Measurements from ENCODE around the gene SPAG8. TPM values are rescaled to one million over a fixed set of nuclear protein-coding genes. Genes with fewer than 3 reads are reported as not detected.

SPAG8 gene
- total and polyA plus RNA-seq, 2 experiments from 2014 or later = 0.10 to 0.63 TPM

- WGBS (ENCODE audit: low lambda C conversion rate, missing lambda C conversion rate) = 85% methylated on average over 4 of the region's 4 CpGs
- Histone ChIP-seq H3K4me3 (no peak overlapping the region), H3K79me2 (peaks cover 5% of the 10 kb centered on the region), H3K27me3 (no peaks in the 10 kb centered on the region), H3K4me1 (ENCODE audit: insufficient read depth) (peaks cover 5% of the 10 kb centered on the region), H3K4me2 (no peak overlapping the region), H4K20me1 (ENCODE audit: insufficient read depth, poor library complexity, severe bottlenecking) (no peaks in the 10 kb centered on the region), H3K9me3 (ENCODE audit: low read depth) (no peaks in the 10 kb centered on the region), H3K36me3 (replicated peaks; ENCODE audit: insufficient read depth, low read depth) (no peaks in the 10 kb centered on the region), H3K27ac (no peak overlapping the region), H2AFZ (no peak overlapping the region), H3K9me2 (replicated peaks; ENCODE audit: insufficient read depth) (no peaks in the 10 kb centered on the region)
- TF ChIP-seq CTCF (IDR thresholded peaks at IDR 0.05; ENCODE audit: poor library complexity) (no peak), EZH2 (IDR thresholded peaks at IDR 0.05; ENCODE audit: borderline replicate concordance) (no peak), EZH2phosphoT487 (IDR thresholded peaks at IDR 0.05; ENCODE audit: low read depth, severe bottlenecking, unreplicated experiment) (no peak)
- no peak for DNase-seq (ENCODE audit: low spot score)
These were observed 36.0 kb downstream of the SPAG8 start for GRCh38 chr9:35776018-35776417.

GRCh38 chr9:35774907-35775635, 37.0 kb downstream of the SPAG8 start:
- no peak for DNase-seq (ENCODE audit: low spot score)
- Histone ChIP-seq H3K9me2 (replicated peaks; ENCODE audit: insufficient read depth) (no peaks in the 10 kb centered on the region), H3K27me3 (no peaks in the 10 kb centered on the region), H4K20me1 (ENCODE audit: insufficient read depth, poor library complexity, severe bottlenecking) (no peaks in the 10 kb centered on the region), H3K36me3 (replicated peaks; ENCODE audit: insufficient read depth, low read depth) (no peaks in the 10 kb centered on the region), H3K4me1 (ENCODE audit: insufficient read depth) (peaks cover 11% of the 10 kb centered on the region), H3K4me3 (no peak overlapping the region), H3K9me3 (ENCODE audit: low read depth) (no peaks in the 10 kb centered on the region), H3K4me2 (no peak overlapping the region), H3K27ac (no peak overlapping the region), H2AFZ (no peak overlapping the region), H3K79me2 (peaks cover 5% of the 10 kb centered on the region)
- WGBS (ENCODE audit: low lambda C conversion rate, missing lambda C conversion rate) = 59% methylated on average over 7 of the region's 7 CpGs
- TF ChIP-seq EZH2phosphoT487 (IDR thresholded peaks at IDR 0.05; ENCODE audit: low read depth, severe bottlenecking, unreplicated experiment) (no peak), EZH2 (IDR thresholded peaks at IDR 0.05; ENCODE audit: borderline replicate concordance) (no peak), CTCF (IDR thresholded peaks at IDR 0.05; ENCODE audit: poor library complexity) (no peak)

GRCh38 chr9:35771943-35772342, 40.1 kb downstream of the SPAG8 start:
- Histone ChIP-seq H3K9me3 (ENCODE audit: low read depth) (no peaks in the 10 kb centered on the region), H2AFZ (no peak overlapping the region), H3K4me1 (ENCODE audit: insufficient read depth) (peaks cover 11% of the 10 kb centered on the region), H3K27me3 (no peaks in the 10 kb centered on the region), H4K20me1 (ENCODE audit: insufficient read depth, poor library complexity, severe bottlenecking) (no peaks in the 10 kb centered on the region), H3K36me3 (replicated peaks; ENCODE audit: insufficient read depth, low read depth) (no peaks in the 10 kb centered on the region), H3K79me2 (peaks cover 12% of the 10 kb centered on the region), H3K27ac (peak overlapping the region; percentile 51), H3K9me2 (replicated peaks; ENCODE audit: insufficient read depth) (no peaks in the 10 kb centered on the region), H3K4me3 (no peak overlapping the region), H3K4me2 (no peak overlapping the region)
- TF ChIP-seq EZH2phosphoT487 (IDR thresholded peaks at IDR 0.05; ENCODE audit: low read depth, severe bottlenecking, unreplicated experiment) (no peak), EZH2 (IDR thresholded peaks at IDR 0.05; ENCODE audit: borderline replicate concordance) (no peak), CTCF (IDR thresholded peaks at IDR 0.05; ENCODE audit: poor library complexity) (no peak)
- WGBS (ENCODE audit: low lambda C conversion rate, missing lambda C conversion rate) = 67% methylated on average over 3 of the region's 3 CpGs
- DNase-seq (ENCODE audit: low spot score) = peak; percentile 49
